K562 (cell line): ENCODE measurements around the gene SURF6. TPM values are rescaled to one million over a fixed set of nuclear protein-coding genes. Genes with fewer than 3 reads are reported as not detected.

Source experiments
- ATAC-seq: fragments of 200-7000 bp; cut with Tn5 transposase; 3 replicates; pipeline ENCODE4 v1.9.1; 2020; ENCODE audit warnings: moderate library complexity
- BruUV-seq: library from RNA; stranded (reverse); fragments of 400-500 nt; replicated peaks from 2 replicates; lab custom pipeline; 2021; lab: Mats Ljungman, UMichigan
- CTCF ChIA-PET: fragments of 300-600 bp; formaldehyde crosslinking; extraction: SDS; loops from one replicate; lab custom pipeline; 2021; ENCODE audit warnings: low intra/inter-chr PET ratio; lab: Yijun Ruan, JAX
- POLR2A ChIA-PET: fragments of 300-600, 350-650 bp; sonication (Branson Sonifier 250); formaldehyde crosslinking; extraction: SDS; loops from one replicate; lab custom pipeline; 2021; ENCODE audit warnings: antibody characterized with exemption, inconsistent platforms; lab: Yijun Ruan, JAX
- DNase-seq, 4 experiments: peaks; one replicate each; pipeline versions ENCODE4 v3.0.0 to v3.0.0-alpha.2; 2011 to 2018; ENCODE audit warnings: low spot score in 3 of 4, mixed read lengths in 3 of 4; ENCODE audit errors: extremely low read depth in 1 of 4
- FAIRE-seq: peaks from 2 replicates; lab custom pipeline; 2011; peaks lifted over from hg19 to GRCh38; lab: Jason Lieb, UNC
- H2AFZ ChIP-seq: 2 replicates; pipeline ENCODE4 v1.6.0; 2011; ENCODE audit warnings: low read depth, low read length, control low read depth, inconsistent platforms
- H3K27ac ChIP-seq: fragments of 200-600 bp; 3 replicates; pipeline ENCODE4 v1.8.0; 2011; ENCODE audit warnings: low read depth, mild to moderate bottlenecking, control low read depth, inconsistent platforms, low read length, moderate library complexity, mixed read lengths; ENCODE audit errors: extremely low read depth
- H3K27me3 ChIP-seq, 2 experiments: fragments of 300-600 bp in 1 of 2; 2 replicates in 1 of 2; 3 replicates in 1 of 2; pipeline versions ENCODE4 v1.6.0 to v1.8.0; 2011; ENCODE audit warnings: inconsistent platforms in 2 of 2, low read length in 2 of 2, mild to moderate bottlenecking in 1 of 2, mixed read lengths in 1 of 2, moderate library complexity in 1 of 2; ENCODE audit not compliant: control insufficient read depth in 2 of 2, insufficient read depth in 2 of 2
- H3K36me3 ChIP-seq: fragments of 300-600 bp; 3 replicates; pipeline ENCODE4 v1.8.0; 2011; ENCODE audit warnings: mild to moderate bottlenecking, low read length, inconsistent platforms; ENCODE audit not compliant: control insufficient read depth, insufficient read depth
- H3K4me1 ChIP-seq, 2 experiments: fragments of 200-600 bp in 1 of 2; replicated peaks in 1 of 2; 2 replicates in 1 of 2; 3 replicates in 1 of 2; pipeline versions ENCODE4 v1.5.1 to v1.8.0; 2011; ENCODE audit warnings: inconsistent platforms in 2 of 2, low read length in 2 of 2, mild to moderate bottlenecking in 1 of 2, mixed read lengths in 1 of 2, moderate library complexity in 1 of 2; ENCODE audit not compliant: control insufficient read depth in 2 of 2, insufficient read depth in 2 of 2
- H3K4me2 ChIP-seq: 2 replicates; pipeline ENCODE4 v1.6.1; 2011; ENCODE audit warnings: low read length, control low read depth, inconsistent platforms, mixed read lengths; ENCODE audit not compliant: insufficient read depth
- H3K4me3 ChIP-seq: fragments of 200-600 bp; sonication (generic), shearing (Covaris generic); 2 replicates; pipeline ENCODE4 v1.5.1; 2016; ENCODE audit warnings: control low read depth, inconsistent platforms
- H3K79me2 ChIP-seq: fragments of 200-600 bp; 3 replicates; pipeline ENCODE4 v1.8.0; 2011; ENCODE audit warnings: low read length, inconsistent platforms; ENCODE audit not compliant: control insufficient read depth, insufficient read depth
- H3K9ac ChIP-seq, 2 experiments: 2 replicates each; pipeline versions ENCODE4 v1.6.0 to v1.6.1; 2011; ENCODE audit warnings: low read depth in 2 of 2, low read length in 2 of 2, control low read depth in 1 of 2, inconsistent platforms in 1 of 2, mild to moderate bottlenecking in 1 of 2, mixed read lengths in 1 of 2; ENCODE audit not compliant: insufficient read depth in 1 of 2
- H3K9me1 ChIP-seq: one replicate; pipeline ENCODE4 v1.6.0; 2011; ENCODE audit warnings: inconsistent platforms, mild to moderate bottlenecking, low read length, moderate library complexity; ENCODE audit not compliant: control insufficient read depth, insufficient read depth
- H3K9me3 ChIP-seq: replicated peaks from 2 replicates; pipeline ENCODE4 v1.5.1; 2011; ENCODE audit warnings: low read depth, low read length, inconsistent platforms; ENCODE audit not compliant: control insufficient read depth, insufficient read depth
- H4K20me1 ChIP-seq: replicated peaks from 2 replicates; pipeline ENCODE4 v1.6.1; 2011; ENCODE audit warnings: low read length, inconsistent platforms, mixed read lengths; ENCODE audit not compliant: control insufficient read depth, insufficient read depth
- POLR2A ChIP-seq: fragments of 450-650 bp; conservative IDR thresholded peaks from 2 replicates; pipeline ENCODE4 v1.6.1; 2016
- POLR2AphosphoS5 ChIP-seq: IDR thresholded peaks from 2 replicates; pipeline ENCODE4 v1.6.1; 2011; ENCODE audit warnings: mild to moderate bottlenecking, low read depth, low read length, moderate library complexity; ENCODE audit not compliant: control insufficient read depth, insufficient read depth
- RBFOX2 ChIP-seq: fragments of 200-400 bp; formaldehyde crosslinking; IDR thresholded peaks from 2 replicates; pipeline ENCODE4 v1.6.1; 2017; ENCODE audit warnings: low read depth, mild to moderate bottlenecking, low read length, moderate library complexity
- TCFL5 ChIP-seq: fragments of 250-450 bp; sonication (Bioruptor Pico); conservative IDR thresholded peaks from 2 replicates; pipeline ENCODE4 v1.6.1; 2021; ENCODE audit warnings: mild to moderate bottlenecking, moderate library complexity, matching md5 sums
- TFAP4 ChIP-seq: sonication (generic); formaldehyde crosslinking; IDR thresholded peaks from 2 replicates; pipeline ENCODE4 v1.8.0; 2022; ENCODE audit warnings: missing genetic modification reagents, mild to moderate bottlenecking, moderate library complexity, borderline replicate concordance
- ZFPM2 ChIP-seq: fragments of 250-450 bp; sonication (Bioruptor Pico); IDR thresholded peaks from 2 replicates; pipeline ENCODE4 v1.5.1; 2022; ENCODE audit warnings: mild to moderate bottlenecking
- WGBS: fragments of 100-300 bp; shearing (Covaris generic); methylation state at CpG from one replicate; pipeline ENCODE4 v1.1.6; 2016; ENCODE audit warnings: low coverage, mixed read lengths; ENCODE audit not compliant: insufficient coverage; ENCODE audit errors: missing lambda C conversion rate; 5-methylcytosine and 5-hydroxymethylcytosine counted together
- in situ Hi-C: fragments of 300-500 bp; cut with MboI; formaldehyde crosslinking; loops from 4 replicates; pipeline ENCODE4 v1.15.0; 2018; ENCODE audit warnings: inconsistent platforms, mixed read lengths
- intact Hi-C: fragments of 100-400 bp; cut with micrococcal nuclease; formaldehyde crosslinking; loops from 2 replicates; pipeline ENCODE4 v1.14.2; 2022
- polyA plus RNA-seq, 8 experiments: library from polyadenylated mRNA; depleted of rRNA in 4 of 8; stranded (reverse) in 5 of 8; unstranded in 3 of 8; fragments of >200 nt; fragmentation: Nextera tagmentation in 2 of 8; fragmentation: Illumina TruSeq in 1 of 8; extraction: Ambion mirVana in 2 of 8; extraction: Trizol in 1 of 8; gene quantifications; 2 replicates each; pipeline versions ENCODE4 v1.2.1 to v1.2.3, GENCODE V29; 2011 to 2014; ENCODE audit warnings: inconsistent platforms in 1 of 8, missing spikeins in 1 of 8
- total RNA-seq, 7 experiments: library from RNA; depleted of rRNA in 6 of 7; stranded (reverse); fragments of >200 nt in 6 of 7; fragmentation: Illumina TruSeq in 2 of 7; extraction: Trizol in 2 of 7; gene quantifications; 2 replicates each; pipeline versions ENCODE4 v1.2.1 to v1.2.3, GENCODE V29; 2011 to 2021; ENCODE audit warnings: low replicate concordance in 1 of 7

The SURF6 gene
- total and polyA plus RNA-seq, 9 of the 15 experiments (the other 6 are each of a cell fraction or from before 2014, with no cell fraction given) = 1.4 to 68.3 (median 14.7) TPM

GRCh38 chr9:133349965-133350616 lies 14.1 kb upstream of the SURF6 start:
- Histone ChIP-seq H3K9me1 (peaks cover 3% of the 10 kb centered on the region), H3K9ac (peak overlapping the region; percentile 100), H3K36me3 (peaks cover 71% of the 10 kb centered on the region), H3K27me3 (no peaks in the 10 kb centered on the region), H2AFZ (no peak overlapping the region), H3K79me2 (peaks cover 61% of the 10 kb centered on the region), H4K20me1 (peaks cover 32% of the 10 kb centered on the region), H3K27ac (peak overlapping the region; percentile 98), H3K9me3 (no peaks in the 10 kb centered on the region), H3K4me3 (peak overlapping the region; percentile 100; the same call in 1 of the 2 replicates), H3K4me1 (peaks cover 19 to 36% of the 10 kb centered on the region in 2 experiments; a peak in 4 of 5 replicates), H3K4me2 (peak overlapping the region; percentile 93)
- TF ChIP-seq RBFOX2 = peak; percentile 64
- TF ChIP-seq POLR2AphosphoS5 = peak; percentile 35; the same call in 1 of the 2 replicates
- no peak for TF ChIP-seq TCFL5 (CRISPR knock-in tag)
- TF ChIP-seq TFAP4 (CRISPR knock-in tag) = 0 out of 2 replicates have a peak, but pooled peaks have one; percentile 12
- peak; percentile 14; the same call in 1 of the 2 replicates for TF ChIP-seq POLR2A
- no peak for TF ChIP-seq ZFPM2 (CRISPR knock-in tag)
- WGBS = 84% methylated on average over 13 of the region's 15 CpGs
- POLR2A ChIA-PET = interaction anchor here (0.8 to 7.4 kb wide), 12 partner anchors 10 to 163 kb away, joined by 3 to 33 read pairs (median 7); partner anchors contain the start of genes ABO, CACFD1 and STKLD1
- no peak for DNase-seq
- ATAC-seq = no peak
- intact Hi-C loops (no loop called here), in situ Hi-C loops (no loop called here)
- no TSS peak for BruUV-seq
- no peak for FAIRE-seq
- CTCF ChIA-PET = no interaction called here
